ENCODE results near the gene PGPEP1. TPM values are rescaled to one million over a fixed set of nuclear protein-coding genes. Genes with fewer than 3 reads are reported as not detected.
A peak's percentile ranks its signal among the peaks of the same experiment; 100 is the strongest.

Gene PGPEP1
- total RNA-seq, 2 donors from 2014 or later, result 7.7 to 9.0 TPM

- DNase-seq, result peak; percentile 75
- no peak for TF ChIP-seq CTCF (conservative IDR thresholded peaks at IDR 0.05)
Observed at GRCh38 chr19:18340990-18341868, 831 bp downstream of the PGPEP1 start.

GRCh38 chr19:18342090-18342632 is 1.8 kb downstream of the PGPEP1 start:
- no peak overlapping the region for H3K27ac Mint-ChIP-seq
- H3K27me3 Mint-ChIP-seq (ENCODE audit: insufficient read depth), result peaks cover 2% of the 10 kb centered on the region
- no peaks in the 10 kb centered on the region for H3K9me3 Mint-ChIP-seq
- no peaks in the 10 kb centered on the region for H3K36me3 Mint-ChIP-seq (ENCODE audit: low read depth)
- DNase-seq, result no peak
- no peak overlapping the region for H3K4me3 ChIP-seq (ENCODE audit: low read length)
- H3K27me3 ChIP-seq (ENCODE audit: control insufficient read depth, insufficient read depth, low read length, poor library complexity, severe bottlenecking), result no peaks in the 10 kb centered on the region
- peak overlapping the region; percentile 73 for H3K27ac ChIP-seq (ENCODE audit: low read depth, low read length)
- peaks cover 11% of the 10 kb centered on the region for H3K4me1 Mint-ChIP-seq
- no peaks in the 10 kb centered on the region for H3K36me3 ChIP-seq (ENCODE audit: control insufficient read depth, insufficient read depth, low read length)
- H3K9ac ChIP-seq (ENCODE audit: extremely low read depth, low read length, poor library complexity, severe bottlenecking), result no peak overlapping the region
- TF ChIP-seq CTCF (conservative IDR thresholded peaks at IDR 0.05), result no peak
- 87 to 93% methylated on average over 7 to 8 of the region's 8 CpGs for WGBS, 2 experiments (ENCODE audit: insufficient coverage in 1 of 2, insufficient read length in 1 of 2)
- peak overlapping the region; percentile 71 for H3K4me3 Mint-ChIP-seq
- no peaks in the 10 kb centered on the region for H3K4me1 ChIP-seq (ENCODE audit: control insufficient read depth, insufficient read depth, low read length)
- no peaks in the 10 kb centered on the region for H3K9me3 ChIP-seq (ENCODE audit: control insufficient read depth, low read length)

More at GRCh38 chr19:18340990-18341868, 831 bp downstream of the PGPEP1 start:
- Mint-ChIP-seq H3K36me3 (ENCODE audit: low read depth) (no peaks in the 10 kb centered on the region), H3K27ac (no peak overlapping the region), H3K4me3 (peak overlapping the region; percentile 71), H3K27me3 (ENCODE audit: insufficient read depth) (peaks cover 2% of the 10 kb centered on the region), H3K9me3 (no peaks in the 10 kb centered on the region), H3K4me1 (peaks cover 10% of the 10 kb centered on the region)
- Histone ChIP-seq H3K4me3 (ENCODE audit: low read length) (peak overlapping the region; percentile 87), H3K36me3 (ENCODE audit: control insufficient read depth, insufficient read depth, low read length) (no peaks in the 10 kb centered on the region), H3K4me1 (ENCODE audit: control insufficient read depth, insufficient read depth, low read length) (no peaks in the 10 kb centered on the region), H3K27me3 (ENCODE audit: control insufficient read depth, insufficient read depth, low read length, poor library complexity, severe bottlenecking) (no peaks in the 10 kb centered on the region), H3K9me3 (ENCODE audit: control insufficient read depth, low read length) (no peaks in the 10 kb centered on the region), H3K27ac (ENCODE audit: low read depth, low read length) (peak overlapping the region; percentile 89), H3K9ac (ENCODE audit: extremely low read depth, low read length, poor library complexity, severe bottlenecking) (peak overlapping the region; percentile 38)
- 0 to 2% methylated on average over 2 to 17 of the region's 18 CpGs for WGBS, 2 experiments (ENCODE audit: insufficient coverage in 1 of 2, insufficient read length in 1 of 2)

GRCh38 chr19:18344582-18344950 is 4.2 kb downstream of the PGPEP1 start:
- Histone ChIP-seq H3K9ac (ENCODE audit: extremely low read depth, low read length, poor library complexity, severe bottlenecking) (no peak overlapping the region), H3K27me3 (ENCODE audit: control insufficient read depth, insufficient read depth, low read length, poor library complexity, severe bottlenecking) (no peaks in the 10 kb centered on the region), H3K4me1 (ENCODE audit: control insufficient read depth, insufficient read depth, low read length) (no peaks in the 10 kb centered on the region), H3K4me3 (ENCODE audit: low read length) (no peak overlapping the region), H3K27ac (ENCODE audit: low read depth, low read length) (peak overlapping the region; percentile 100), H3K36me3 (ENCODE audit: control insufficient read depth, insufficient read depth, low read length) (no peaks in the 10 kb centered on the region), H3K9me3 (ENCODE audit: control insufficient read depth, low read length) (no peaks in the 10 kb centered on the region)
- Mint-ChIP-seq H3K36me3 (ENCODE audit: low read depth) (no peaks in the 10 kb centered on the region), H3K9me3 (no peaks in the 10 kb centered on the region), H3K27me3 (ENCODE audit: insufficient read depth) (peaks cover 2% of the 10 kb centered on the region), H3K4me3 (no peak overlapping the region), H3K4me1 (peaks cover 11% of the 10 kb centered on the region), H3K27ac (no peak overlapping the region)
- TF ChIP-seq CTCF (conservative IDR thresholded peaks at IDR 0.05), result no peak
- 28 to 73% methylated on average over 11 to 13 of the region's 13 CpGs for WGBS, 2 experiments (ENCODE audit: insufficient coverage in 1 of 2, insufficient read length in 1 of 2)
- no peak for DNase-seq

Measured in endodermal cell (in vitro differentiated cells).